ENCODE measurements around the gene UBL3. TPM values are rescaled to one million over a fixed set of nuclear protein-coding genes. Genes with fewer than 3 reads are reported as not detected.

Gene UBL3
- total and polyA plus RNA-seq, 10 donors, result 10.2 to 39.1 (median 30.5) TPM

DNA sequence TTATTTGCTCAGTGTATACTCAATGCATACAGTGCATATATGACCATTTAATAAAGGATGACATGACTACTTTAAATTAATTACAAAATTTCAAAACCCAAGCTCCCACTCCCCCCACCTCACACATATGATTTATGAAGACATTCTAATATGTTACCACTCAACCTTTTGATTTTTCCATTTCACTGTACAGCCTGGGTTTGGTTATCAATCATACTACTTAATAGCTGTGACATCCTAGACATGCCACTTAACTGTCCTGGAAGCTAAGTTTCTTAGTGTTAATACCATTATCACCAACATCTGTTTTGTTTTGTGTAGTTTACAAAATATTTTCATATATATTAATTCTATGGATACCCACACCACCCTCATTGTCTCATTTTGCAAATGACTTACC is 42.2 kb downstream of the UBL3 start:
- DNase-seq, result no peak
- intact Hi-C loops (cut with DNase I; ENCODE audit: low total_unique reads), result no loop called here
- H3K27me3 ChIP-seq (replicated peaks in 1 of 7), result no peaks in the 10 kb centered on the region
- no peak for TF ChIP-seq POLR2AphosphoS5 (IDR thresholded peaks at IDR 0.05)
- TF ChIP-seq, protein P1, sequence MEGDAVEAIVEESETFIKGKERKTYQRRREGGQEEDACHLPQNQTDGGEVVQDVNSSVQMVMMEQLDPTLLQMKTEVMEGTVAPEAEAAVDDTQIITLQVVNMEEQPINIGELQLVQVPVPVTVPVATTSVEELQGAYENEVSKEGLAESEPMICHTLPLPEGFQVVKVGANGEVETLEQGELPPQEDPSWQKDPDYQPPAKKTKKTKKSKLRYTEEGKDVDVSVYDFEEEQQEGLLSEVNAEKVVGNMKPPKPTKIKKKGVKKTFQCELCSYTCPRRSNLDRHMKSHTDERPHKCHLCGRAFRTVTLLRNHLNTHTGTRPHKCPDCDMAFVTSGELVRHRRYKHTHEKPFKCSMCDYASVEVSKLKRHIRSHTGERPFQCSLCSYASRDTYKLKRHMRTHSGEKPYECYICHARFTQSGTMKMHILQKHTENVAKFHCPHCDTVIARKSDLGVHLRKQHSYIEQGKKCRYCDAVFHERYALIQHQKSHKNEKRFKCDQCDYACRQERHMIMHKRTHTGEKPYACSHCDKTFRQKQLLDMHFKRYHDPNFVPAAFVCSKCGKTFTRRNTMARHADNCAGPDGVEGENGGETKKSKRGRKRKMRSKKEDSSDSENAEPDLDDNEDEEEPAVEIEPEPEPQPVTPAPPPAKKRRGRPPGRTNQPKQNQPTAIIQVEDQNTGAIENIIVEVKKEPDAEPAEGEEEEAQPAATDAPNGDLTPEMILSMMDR (IDR thresholded peaks at IDR 0.05 in 8 of 11, conservative IDR thresholded peaks at IDR 0.05 in 3 of 11), result no peak
- TF ChIP-seq POLR2A (IDR thresholded peaks at IDR 0.05), result no peak
- H3K4me1 ChIP-seq, result peaks cover 3 to 73% (median 29%) of the 10 kb centered on the region in 6 donors
- no peak overlapping the region for H3K27ac ChIP-seq
- H3K36me3 ChIP-seq, result no peaks in the 10 kb centered on the region
- peaks cover 0 to 1% (median 0%) of the 10 kb centered on the region in 8 donors for H3K9me3 ChIP-seq
- no peak overlapping the region for H3K4me3 ChIP-seq

DNA sequence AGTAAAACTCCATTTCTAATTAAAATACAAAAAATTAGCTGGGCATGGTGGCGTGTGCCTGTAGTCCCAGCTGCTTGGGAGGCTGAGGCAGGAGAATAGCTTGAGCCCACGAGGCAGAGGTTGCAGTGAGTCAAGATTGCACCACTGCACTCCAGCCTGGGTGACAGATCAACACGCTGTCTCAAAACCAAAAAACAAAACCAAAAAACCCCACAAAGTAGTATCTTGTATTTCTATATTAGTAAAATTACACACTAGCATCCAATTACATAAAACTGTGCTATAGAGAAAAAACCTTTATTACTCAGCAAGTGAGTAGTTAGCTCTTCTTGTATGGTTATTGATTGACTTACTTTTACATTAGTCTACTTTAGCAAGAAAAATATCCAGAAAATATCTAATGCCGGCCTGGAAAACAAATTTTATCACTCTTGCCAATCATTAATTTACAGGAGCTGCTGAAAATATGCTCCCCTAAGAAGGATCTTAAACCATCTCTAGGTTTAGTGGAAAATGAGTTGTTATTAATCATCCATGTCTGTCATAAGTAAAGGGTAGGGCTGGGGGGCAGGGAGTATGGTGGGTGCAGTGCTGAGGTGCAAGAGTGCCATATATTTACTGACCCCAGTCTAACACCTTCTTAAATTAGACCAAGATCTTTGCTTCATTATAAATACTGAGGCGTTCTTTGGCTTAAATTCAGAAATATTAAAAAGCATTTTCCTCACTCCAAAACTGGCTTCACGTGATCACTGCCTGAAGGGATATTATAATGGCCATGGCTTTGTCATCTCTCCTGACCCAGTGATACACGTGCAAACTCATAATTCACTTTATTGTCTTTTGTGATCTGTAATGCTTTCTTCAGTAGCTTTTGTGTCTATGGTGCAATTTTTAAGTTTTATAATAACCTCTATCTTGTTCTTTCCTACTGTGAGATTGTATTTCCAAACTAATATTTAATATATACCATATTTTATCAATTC is 44.1 kb downstream of the UBL3 start:
- no peak for DNase-seq
- no peaks in the 10 kb centered on the region for H3K27me3 ChIP-seq (replicated peaks in 1 of 7)
- intact Hi-C loops (cut with DNase I; ENCODE audit: low total_unique reads), result no loop called here
- no peaks in the 10 kb centered on the region for H3K36me3 ChIP-seq
- H3K4me3 ChIP-seq, result no peak overlapping the region
- H3K9me3 ChIP-seq, result peaks cover 0 to 6% (median 0%) of the 10 kb centered on the region in 8 donors
- no peak overlapping the region for H3K27ac ChIP-seq
- H3K4me1 ChIP-seq, result peaks cover 0 to 78% (median 33%) of the 10 kb centered on the region in 6 donors
- TF ChIP-seq POLR2A (IDR thresholded peaks at IDR 0.05) (no peak), POLR2AphosphoS5 (IDR thresholded peaks at IDR 0.05) (no peak)
- TF ChIP-seq, protein P1 (IDR thresholded peaks at IDR 0.05 in 8 of 11, conservative IDR thresholded peaks at IDR 0.05 in 3 of 11), result no peak
- 80 to 92% (median 87%) methylated on average over 7 of the region's 7 CpGs for WGBS, 5 donors

DNA sequence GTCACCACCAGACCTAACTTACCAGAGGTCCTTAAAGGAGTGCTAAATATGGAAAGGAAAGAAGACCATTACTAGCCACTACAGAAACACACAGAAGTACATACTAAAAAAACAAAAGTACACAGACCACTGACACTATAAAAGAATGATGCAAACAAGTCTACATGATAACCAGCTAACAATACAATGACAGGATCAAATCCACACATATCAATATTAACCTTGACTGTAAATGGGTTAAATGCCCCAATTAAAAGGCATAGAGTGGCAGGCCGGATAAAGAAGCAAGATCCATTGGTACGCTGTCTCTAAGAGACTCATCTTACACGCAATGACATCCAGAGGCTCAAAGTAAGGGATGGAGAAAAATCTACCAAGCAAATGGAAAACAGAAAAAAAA is 47.2 kb downstream of the UBL3 start:
- intact Hi-C loops (cut with DNase I; ENCODE audit: low total_unique reads), result no loop called here
- WGBS, 5 donors, result 94 to 100% (median 97%) methylated on average over 3 of the region's 3 CpGs

More for the DNA sequence above, 47.2 kb downstream of the UBL3 start:
- Histone ChIP-seq H3K27me3 (replicated peaks in 1 of 7) (no peaks in the 10 kb centered on the region), H3K4me3 (no peak overlapping the region), H3K36me3 (no peaks in the 10 kb centered on the region), H3K4me1 (peaks cover 0 to 65% (median 15%) of the 10 kb centered on the region in 6 donors), H3K27ac (no peak overlapping the region), H3K9me3 (peaks cover 0 to 6% (median 0%) of the 10 kb centered on the region in 8 donors)
- no peak for DNase-seq
- TF ChIP-seq, protein P1 (IDR thresholded peaks at IDR 0.05 in 8 of 11, conservative IDR thresholded peaks at IDR 0.05 in 3 of 11), result no peak
- TF ChIP-seq POLR2AphosphoS5 (IDR thresholded peaks at IDR 0.05) (no peak), POLR2A (IDR thresholded peaks at IDR 0.05) (no peak)
